Activated CD4-positive, alpha-beta T cell treated with anti-CD3 and anti-CD28 coated beads, Interleukin-2, amount 50 U/mL, for 1 hour (primary cell): ENCODE measurements around the gene COL16A1.

Experiments used
- DNase-seq: peaks from one replicate; pipeline ENCODE4 v3.0.0-alpha.2; 2020

Gene COL16A1

DNA sequence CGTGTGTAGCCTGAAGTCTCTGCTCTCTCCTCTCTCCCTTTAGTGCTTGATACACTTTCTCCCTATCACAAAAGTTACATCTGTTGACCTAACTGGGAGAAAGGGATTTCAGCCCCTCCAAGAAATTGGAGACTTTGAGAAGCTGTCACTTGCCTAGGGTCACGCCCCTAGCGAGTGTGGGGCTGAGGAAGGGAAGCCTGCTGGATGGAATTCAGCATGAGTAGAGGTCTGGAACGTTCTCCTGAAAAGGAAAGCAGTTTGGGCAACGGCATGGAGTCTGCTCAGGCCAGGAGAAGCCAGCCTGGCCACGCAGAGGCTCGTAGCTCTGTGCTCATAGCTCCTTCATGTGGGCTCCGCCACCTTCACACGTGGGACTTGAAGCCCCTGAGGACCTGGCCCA lies 22.4 kb downstream of the COL16A1 start:
- no peak for DNase-seq

GRCh38 chr1:31679676-31680230 lies 24.1 kb downstream of the COL16A1 start:
- DNase-seq: no peak

- DNase-seq: no peak
Observed at GRCh38 chr1:31679091-31679490, 24.7 kb downstream of the COL16A1 start.

DNA sequence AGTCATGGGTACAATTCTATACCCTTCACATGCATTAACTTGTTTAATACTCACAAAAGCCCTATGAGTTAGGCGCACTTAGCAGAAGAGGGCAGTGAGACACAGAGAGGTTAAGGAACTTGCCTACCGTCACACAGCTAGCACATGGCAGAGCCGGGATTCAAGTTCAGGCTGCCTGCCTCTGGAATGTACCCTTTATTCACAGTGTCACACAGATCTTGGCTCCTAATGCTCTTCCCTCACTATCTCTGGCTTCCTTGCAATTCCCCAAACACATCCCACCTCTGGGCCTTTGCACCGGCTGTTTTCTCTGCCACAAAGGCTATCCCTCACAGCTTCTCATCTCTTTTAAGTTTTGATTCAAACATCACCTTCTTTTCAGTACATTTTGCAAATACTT lies 25.1 kb downstream of the COL16A1 start:
- no peak for DNase-seq

- DNase-seq: no peak
Observed at GRCh38 chr1:31677949-31678348, 25.9 kb downstream of the COL16A1 start.

GRCh38 chr1:31677401-31677800 lies 26.4 kb downstream of the COL16A1 start:
- DNase-seq: no peak

GRCh38 chr1:31675756-31676155 lies 28.1 kb downstream of the COL16A1 start:
- DNase-seq: no peak

DNA sequence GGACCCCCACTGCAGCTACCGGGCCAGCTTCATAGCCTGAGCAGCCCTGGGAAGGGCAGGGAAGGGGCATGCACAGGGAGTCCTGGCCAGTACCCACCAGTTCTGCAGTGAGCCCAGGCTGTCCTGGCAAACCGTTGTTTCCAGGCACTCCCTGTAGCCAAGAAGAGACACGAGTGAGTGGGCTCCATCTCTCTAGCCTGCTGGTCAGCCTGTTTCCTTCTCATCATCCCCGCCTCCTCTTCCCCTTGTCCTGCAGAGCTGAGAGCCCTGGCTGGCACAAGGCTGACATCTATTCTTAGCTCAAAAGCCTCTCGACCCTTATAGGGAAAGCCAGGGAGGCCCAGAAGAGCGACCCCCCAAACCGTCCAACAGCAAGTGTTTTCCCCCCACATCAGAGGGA lies 28.7 kb downstream of the COL16A1 start:
- DNase-seq: no peak

- no peak for DNase-seq
Observed at GRCh38 chr1:31674626-31675025, 29.2 kb downstream of the COL16A1 start.

DNA sequence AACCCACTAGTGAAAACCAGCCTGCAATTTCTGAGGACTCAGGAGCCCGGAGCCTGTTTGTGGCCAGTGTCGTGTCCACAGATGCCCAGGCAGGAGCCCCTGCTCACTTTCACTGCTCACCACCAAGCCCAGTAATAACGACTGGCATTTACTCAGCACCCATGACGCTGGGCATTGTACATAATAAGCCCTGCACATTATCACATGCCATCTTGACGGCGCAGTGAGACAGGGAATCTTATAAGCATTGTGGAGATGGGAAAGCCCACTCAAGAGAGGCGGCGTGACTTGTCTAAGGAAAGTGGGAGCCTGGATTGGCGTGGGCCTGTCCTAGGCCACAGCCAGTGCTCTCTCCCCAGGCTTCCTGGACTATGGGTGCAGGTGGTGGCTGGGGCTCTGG lies 30.4 kb downstream of the COL16A1 start:
- no peak for DNase-seq

- no peak for DNase-seq
Observed at GRCh38 chr1:31672986-31673385, 30.8 kb downstream of the COL16A1 start.

DNA sequence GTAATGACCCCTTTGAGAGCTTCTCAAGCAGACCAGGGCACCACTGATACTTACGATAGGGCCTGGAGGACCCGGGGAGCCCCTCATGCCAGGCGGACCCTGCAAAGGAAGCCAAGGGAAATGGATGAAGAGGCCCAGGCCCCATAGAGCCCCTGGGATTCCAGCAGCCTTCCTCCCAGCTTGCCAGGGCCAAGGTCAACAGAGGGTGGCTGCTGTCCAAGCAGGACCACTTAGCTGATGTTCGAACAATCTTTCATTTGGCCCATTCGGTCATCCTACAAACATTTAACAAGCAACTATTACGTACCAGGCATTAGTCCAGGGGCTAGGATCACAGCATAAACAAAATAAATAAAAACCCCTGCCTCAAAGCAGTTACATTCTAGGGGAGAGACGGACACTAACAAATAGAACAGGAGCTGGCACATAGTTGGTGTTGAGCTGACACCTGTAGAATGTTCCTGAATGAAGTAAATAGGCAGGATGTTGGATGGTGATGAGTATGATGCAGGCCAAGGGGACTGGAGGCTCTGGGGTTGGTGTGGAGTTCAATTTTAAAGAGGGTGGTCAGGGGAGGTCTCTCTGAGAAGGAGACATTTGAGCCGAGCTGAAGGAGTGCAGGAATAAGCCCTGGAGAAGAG lies 32.1 kb downstream of the COL16A1 start:
- no peak for DNase-seq

DNA sequence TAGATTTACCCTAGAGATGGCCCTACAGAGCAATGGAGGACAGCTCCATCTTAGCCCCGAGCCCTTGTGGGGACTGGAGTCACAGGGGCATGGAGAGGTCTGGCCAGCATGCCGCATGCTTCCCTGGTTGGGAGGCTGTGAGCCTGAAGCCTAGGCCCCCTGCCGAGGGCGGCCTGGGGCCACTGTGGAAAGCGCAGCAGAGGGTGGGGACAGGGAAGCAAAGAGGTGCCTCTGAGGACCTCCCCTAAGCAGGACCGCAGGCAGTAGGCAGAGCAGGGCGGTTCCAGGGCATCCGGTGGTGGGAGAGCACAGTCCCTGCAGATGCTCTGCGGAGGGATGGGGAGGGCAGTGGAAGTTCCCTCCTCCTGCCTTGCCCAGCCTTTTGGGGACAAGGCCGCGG lies 32.7 kb downstream of the COL16A1 start:
- DNase-seq: no peak

DNA sequence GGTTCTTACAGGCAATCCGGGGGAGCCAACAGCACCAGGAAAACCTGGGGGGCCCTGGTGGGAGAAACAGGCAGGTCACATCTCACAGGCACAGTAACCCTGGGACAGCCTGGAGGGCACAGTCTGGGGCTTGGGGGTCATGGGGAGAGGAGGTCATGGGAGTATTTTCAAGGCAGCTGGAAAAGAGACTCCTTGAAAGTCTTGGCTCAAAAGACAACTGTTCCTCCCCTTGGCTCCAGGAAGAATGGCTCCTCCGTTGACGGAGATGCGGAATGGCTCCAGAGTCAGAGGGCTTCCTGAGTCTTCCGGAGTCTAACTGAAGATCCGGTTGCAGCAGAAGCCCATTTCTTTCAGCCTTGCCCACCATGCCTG lies 33.2 kb downstream of the COL16A1 start:
- DNase-seq: no peak

DNA sequence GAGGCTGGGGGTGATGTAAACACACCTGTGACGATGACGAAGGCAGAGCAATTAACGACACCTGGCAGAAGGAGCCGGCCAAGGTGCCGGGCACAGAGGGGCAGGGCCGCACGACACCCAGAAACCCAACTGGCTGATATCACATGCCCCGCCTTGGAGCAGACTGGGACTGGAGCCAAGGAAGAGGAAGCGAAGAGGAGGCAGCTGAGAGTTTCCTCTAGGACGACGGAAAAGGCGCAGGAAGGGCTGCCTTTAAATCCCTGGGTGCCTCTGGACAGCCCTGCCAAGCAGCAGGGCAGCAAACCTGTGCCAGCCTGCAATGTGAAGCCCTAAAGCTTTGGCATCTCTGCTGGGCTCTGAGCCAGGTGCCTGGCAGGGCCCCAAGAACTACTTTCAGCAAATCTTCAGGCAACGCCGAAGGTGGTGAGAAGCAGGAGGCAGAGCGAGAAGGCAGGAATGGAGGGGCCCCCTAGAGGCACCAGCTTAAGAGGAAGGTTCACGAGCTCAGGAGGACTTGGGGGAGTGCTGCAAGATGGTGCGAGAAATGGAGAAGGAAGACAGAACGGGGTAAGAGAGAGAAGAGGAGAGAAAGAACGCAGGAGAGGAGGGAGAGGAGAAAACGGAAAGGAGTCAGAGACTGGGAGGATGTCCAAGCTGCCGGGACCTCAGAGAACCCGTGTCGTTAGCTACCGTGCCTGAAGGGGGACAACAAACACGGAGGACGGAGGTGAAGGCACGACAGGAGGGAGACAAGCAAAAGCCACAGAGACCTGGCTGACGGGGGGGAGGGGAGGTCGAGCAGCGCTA lies 33.8 kb downstream of the COL16A1 start:
- DNase-seq: peak; percentile 13

DNA sequence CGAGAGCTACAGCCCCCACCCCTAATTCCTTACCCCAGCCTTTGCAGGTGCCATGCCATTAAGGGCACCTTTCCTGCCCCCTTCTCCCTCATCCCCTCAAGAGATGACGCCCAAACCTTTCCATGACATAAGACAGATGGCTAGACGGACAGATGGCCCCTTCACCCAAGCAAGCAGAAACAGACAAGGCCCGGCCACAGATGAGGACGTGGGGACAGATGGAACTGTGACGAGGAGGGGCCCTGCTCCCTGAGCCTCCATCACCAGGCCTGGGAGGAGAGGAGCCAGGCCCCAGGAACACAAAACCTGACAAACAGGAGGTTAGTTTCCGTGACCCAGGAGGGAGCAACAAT lies 34.4 kb downstream of the COL16A1 start:
- DNase-seq: no peak

DNA sequence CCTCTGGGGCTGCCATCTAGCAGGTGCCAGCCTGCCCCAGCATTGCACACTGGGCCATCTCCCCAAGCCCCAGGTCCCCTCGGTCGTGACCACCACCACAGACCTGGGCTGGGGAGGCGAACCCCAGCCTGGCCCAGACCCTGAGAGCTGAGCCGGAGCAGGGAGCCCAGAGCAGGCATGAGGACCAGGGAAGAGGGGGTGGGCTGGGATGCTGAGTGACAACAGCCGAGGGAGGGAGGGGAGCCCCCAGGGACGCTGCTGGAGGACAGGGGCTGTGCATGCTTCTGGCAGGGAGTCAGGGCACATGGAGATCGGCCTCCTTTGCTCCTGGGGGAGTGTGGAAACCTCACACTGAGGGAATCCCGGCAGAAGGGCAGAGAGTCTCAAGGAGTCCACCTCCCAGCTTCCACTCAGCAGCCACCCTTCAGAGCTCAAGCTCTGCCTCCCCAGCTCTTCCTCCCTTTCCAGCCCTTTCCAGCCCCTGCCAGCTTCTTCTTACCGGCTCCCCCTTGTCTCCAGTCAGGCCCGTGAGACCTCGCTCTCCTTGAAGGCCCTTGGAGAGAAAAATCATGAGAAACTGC lies 35.4 kb downstream of the COL16A1 start:
- DNase-seq: no peak

- DNase-seq: no peak
Observed at GRCh38 chr1:31667065-31667785, 36.6 kb downstream of the COL16A1 start.

- no peak for DNase-seq
Observed at GRCh38 chr1:31666263-31666963, 37.4 kb downstream of the COL16A1 start.

DNA sequence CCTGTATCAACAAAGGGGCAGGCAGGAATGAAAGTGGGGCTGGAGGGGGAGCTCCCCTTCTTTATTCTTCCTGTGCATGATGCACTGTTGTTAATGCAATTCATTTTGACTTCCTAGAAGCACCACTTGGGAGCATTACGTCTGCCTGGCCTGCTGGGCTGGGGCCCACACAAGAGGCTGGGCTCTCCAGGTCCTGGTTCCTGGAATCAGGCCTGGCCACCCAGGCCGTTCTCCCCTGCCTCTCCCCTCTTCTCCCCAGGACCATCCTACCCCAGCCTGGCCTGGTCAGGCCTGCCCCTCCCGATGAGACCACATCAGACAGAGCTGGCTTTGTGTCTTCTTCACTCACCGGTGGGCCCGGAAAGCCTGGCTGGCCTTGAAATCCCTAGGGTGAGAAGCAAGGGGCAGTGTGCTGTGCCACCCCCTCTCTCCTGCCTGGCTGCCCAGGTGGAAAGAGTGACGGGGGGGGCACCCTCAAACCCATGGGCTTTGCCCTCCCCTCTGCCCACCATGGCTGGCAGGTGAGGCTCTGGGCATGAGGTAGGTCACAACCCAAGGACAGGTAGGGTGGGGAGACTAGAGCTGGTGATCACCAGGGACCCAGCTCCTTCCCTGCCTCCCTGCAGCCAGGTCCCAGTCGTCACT lies 38.5 kb downstream of the COL16A1 start:
- no peak for DNase-seq

GRCh38 chr1:31664528-31664927 lies 39.3 kb downstream of the COL16A1 start:
- no peak for DNase-seq
